Measurements from ENCODE around the gene CCDC116.

Gene CCDC116

DNA sequence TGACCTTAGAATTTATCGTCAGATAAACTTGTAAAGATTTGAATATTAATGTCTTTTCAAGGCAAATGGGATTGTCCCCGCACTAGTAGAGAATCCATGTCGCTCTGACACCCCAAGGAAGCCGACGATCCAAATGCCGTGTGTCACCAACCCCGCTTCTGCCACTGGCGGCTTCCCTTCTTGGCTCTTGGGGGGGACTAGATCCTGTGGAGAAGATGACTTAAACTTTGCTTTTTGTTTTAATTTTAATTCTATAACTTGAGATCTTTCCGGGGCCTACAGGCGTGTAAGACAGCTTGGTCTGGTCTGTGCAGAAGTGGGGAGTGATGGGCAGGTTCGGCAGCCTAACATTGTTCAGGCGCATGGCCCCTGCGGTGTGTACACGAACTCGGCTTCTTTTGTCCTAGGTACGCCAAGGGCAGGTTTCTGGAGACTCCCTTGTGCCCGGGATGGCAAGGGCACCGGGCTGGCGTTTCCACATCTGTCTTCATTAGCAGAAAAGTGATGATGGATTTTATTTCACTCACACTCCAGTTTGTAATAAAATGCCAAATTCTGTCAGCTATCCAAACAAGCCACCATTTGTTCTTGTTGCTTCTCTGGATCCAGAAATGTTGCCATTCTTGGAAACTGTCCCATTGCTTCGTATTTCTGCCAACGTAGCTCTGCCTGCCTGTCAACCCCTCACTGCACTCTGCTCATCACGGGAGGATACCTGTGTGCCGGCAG lies 9.5 kb upstream of the CCDC116 start:
- H3K4me3 ChIP-seq (replicated peaks; ENCODE audit: low read depth, low read length): no peak overlapping the region
- TF ChIP-seq, protein P1, sequence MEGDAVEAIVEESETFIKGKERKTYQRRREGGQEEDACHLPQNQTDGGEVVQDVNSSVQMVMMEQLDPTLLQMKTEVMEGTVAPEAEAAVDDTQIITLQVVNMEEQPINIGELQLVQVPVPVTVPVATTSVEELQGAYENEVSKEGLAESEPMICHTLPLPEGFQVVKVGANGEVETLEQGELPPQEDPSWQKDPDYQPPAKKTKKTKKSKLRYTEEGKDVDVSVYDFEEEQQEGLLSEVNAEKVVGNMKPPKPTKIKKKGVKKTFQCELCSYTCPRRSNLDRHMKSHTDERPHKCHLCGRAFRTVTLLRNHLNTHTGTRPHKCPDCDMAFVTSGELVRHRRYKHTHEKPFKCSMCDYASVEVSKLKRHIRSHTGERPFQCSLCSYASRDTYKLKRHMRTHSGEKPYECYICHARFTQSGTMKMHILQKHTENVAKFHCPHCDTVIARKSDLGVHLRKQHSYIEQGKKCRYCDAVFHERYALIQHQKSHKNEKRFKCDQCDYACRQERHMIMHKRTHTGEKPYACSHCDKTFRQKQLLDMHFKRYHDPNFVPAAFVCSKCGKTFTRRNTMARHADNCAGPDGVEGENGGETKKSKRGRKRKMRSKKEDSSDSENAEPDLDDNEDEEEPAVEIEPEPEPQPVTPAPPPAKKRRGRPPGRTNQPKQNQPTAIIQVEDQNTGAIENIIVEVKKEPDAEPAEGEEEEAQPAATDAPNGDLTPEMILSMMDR (IDR thresholded peaks at IDR 0.05; ENCODE audit: low read depth, low read length, missing control alignments): no peak

DNA sequence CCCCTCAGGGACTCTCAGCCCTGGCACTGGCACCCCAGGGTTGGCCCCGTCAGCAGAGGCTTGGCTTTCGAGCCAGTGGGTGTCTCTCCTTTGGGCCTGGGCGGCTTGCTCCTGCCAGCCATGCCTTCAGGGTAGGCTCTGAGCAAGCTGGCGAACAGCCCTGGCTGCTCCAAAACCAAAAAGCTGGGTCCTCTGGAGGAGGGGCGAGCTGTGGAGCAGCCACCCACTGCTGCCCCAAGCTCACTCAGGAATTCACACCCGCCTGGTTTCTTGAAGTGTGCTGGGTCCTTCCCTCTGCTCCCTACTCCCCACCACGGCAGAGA lies 9.0 kb upstream of the CCDC116 start:
- no peak overlapping the region for H3K4me3 ChIP-seq (replicated peaks; ENCODE audit: low read depth, low read length)
- DNase-seq (ENCODE audit: extremely low read depth, low read depth): no peak
- TF ChIP-seq, protein P1 (IDR thresholded peaks at IDR 0.05; ENCODE audit: low read depth, low read length, missing control alignments): no peak

More for the DNA sequence above, 9.5 kb upstream of the CCDC116 start:
- DNase-seq (ENCODE audit: extremely low read depth, low read depth): no peak

DNA sequence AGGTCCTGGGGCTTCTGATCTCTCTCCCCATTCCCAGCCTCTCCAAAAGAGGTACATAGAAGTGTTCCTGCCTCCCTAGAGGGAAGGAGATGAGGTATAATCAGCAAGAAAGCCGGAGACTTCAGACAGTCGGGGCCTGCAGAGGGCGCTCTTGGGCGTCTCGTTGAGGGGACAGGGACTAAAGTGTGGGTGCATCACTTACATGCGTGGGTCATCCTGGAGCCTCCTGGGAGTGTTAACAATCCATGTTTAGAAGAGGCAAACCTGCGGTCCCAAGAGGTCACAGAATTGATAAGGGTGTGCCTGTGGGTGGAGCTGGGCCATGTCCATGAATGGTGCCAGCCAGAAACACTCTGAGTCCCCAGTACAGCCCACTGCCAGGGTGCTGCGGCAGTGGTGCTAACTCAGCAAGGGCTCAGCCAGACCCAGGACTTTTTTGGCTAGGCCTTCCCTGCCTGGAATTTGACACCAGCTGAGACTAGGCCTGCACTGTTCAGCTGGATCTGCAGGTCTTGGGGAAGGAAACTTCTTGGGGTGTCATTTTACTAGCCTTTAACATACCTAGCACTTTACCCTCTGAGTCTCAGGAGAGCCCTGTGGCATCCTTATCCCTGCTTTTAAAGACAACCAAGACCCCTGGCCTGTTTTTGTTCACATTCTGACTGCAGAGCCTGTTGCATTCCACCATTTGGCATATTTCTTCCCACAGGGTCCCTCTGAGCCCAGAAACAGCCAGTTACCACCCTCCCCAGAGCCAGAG lies 8.3 kb upstream of the CCDC116 start:
- DNase-seq (ENCODE audit: extremely low read depth, low read depth): no peak
- TF ChIP-seq, protein P1 (IDR thresholded peaks at IDR 0.05; ENCODE audit: low read depth, low read length, missing control alignments): peak; percentile 73
- H3K4me3 ChIP-seq (replicated peaks; ENCODE audit: low read depth, low read length): no peak overlapping the region

DNA sequence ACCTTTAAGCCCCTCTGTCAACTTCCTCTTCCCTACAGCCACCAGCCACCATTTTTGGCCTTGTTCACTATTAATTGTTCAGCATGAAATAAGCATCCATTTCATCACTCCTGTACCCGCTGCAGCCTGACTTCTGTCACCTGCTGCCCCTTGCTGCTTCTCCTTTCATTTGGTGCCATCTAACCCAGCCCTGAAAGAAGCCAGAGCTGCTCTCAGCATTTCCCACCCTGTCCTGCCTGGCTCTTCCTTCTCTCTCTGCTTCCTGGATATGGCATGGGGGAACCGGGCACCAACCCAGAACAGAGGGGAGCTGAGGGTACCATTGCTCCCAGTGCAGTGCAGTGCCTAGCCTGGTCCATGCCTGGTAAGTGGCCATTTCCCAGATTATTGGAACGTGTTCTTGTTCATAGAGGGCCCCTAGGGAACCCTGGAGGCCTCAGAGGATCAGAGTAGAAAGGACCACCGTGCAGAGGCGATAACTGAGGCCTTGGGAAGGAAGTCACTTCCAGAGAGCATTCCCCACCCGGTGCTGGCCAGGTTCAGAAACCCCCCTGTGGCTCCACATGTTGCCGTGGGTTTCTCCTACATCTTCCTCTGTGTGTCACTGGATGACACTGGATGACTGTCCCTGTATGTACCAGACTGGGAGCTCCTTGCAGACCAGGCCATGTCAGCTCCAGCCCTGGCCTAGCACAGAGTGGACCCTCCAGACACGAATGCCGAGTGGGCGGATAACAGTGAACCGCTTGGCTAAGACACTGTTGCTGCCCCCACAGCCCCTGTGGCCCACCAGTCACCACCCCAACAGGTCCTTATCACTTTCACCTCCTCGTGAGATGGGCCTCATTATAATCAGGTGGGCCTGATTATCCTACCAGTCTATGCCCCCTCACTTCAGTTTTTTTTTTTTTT lies 7.4 kb upstream of the CCDC116 start:
- TF ChIP-seq, protein P1 (IDR thresholded peaks at IDR 0.05; ENCODE audit: low read depth, low read length, missing control alignments): no peak
- no peak for DNase-seq (ENCODE audit: extremely low read depth, low read depth)
- no peak overlapping the region for H3K4me3 ChIP-seq (replicated peaks; ENCODE audit: low read depth, low read length)

DNA sequence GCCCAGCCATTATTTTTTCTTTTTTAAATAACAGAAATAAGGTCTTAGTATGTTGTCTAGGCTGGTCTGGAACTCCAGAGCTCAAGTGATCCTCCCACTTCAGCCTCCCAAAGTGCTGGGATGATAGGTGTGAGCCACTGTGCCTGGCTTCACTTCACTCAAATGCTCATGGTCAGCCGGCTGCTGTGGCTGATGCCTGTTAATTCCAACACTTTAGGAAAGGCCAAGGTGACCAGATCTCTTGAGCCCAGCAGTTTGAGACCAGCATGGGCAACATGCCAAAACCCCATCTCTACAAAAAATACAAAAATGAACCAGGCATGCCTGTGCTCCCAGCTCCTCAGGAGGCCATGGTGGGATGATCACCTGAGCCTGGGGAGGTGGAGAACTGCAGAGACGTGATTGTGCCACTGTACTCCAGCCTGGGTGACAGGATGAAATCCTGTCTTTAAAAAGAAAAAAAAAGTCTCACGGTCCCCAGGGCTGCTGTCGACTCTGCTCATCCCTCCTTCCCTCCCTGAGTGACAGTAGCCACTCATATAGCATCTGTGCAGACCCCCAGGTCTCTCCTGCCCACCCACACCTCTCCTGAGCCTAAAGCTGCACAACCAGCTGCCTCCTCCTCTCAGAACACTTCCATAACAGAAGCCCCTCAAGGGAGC lies 6.4 kb upstream of the CCDC116 start:
- no peak overlapping the region for H3K4me3 ChIP-seq (replicated peaks; ENCODE audit: low read depth, low read length)
- no peak for DNase-seq (ENCODE audit: extremely low read depth, low read depth)
- TF ChIP-seq, protein P1 (IDR thresholded peaks at IDR 0.05; ENCODE audit: low read depth, low read length, missing control alignments): no peak

Measured in HFF-Myc (cell line).